ENCODE data around the gene GFY. TPM values are rescaled to one million over a fixed set of nuclear protein-coding genes. Genes with fewer than 3 reads are reported as not detected.

GFY gene
- total and polyA plus RNA-seq, 10 of the 15 experiments (the other 5 are each of a cell fraction or from before 2014, with no cell fraction given) = 0.05 TPM; not detected in 9

DNA sequence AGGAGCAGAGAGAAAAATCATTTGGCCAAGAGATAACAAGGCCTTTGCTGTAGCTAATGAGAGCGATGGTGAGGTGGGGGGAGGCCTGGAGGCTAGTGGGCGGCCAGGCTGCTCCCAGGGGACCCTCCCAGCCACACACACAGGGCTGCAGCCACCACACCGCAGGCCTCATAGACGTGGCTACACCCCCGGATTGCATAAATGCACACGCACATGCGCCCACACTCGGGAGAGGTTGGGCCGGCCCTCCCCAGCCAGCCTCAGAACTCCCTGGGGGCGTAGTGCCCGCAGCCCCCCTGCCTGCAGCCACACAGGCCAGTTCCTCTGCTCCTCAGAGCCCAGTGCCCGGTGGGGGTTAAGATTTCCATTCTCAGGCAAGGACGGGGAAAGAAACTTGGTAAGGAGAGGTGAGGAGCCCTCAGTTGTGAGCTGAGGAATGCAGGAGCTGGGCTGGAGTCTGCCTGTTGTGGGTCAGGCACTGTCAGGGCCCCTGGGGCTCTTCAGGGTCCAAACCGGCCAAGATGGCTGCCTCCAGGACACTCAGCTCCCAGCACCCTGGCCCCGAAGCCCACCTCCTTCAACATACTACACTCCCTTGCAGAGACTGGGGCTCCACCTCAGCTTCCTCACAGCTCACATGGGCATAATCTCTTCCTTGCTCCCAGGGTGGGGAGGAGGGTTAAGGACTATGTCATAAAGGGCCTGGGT lies 9.9 kb upstream of the GFY start (continued):
- TF ChIP-seq MLLT1 (IDR thresholded peaks at IDR 0.05) (peak; percentile 87), ESRRA (IDR thresholded peaks at IDR 0.05; ENCODE audit: low read length) (no peak), KAT2A (conservative IDR thresholded peaks at IDR 0.05; ENCODE audit: control insufficient read depth, low read depth, low read length) (no peak), SMAD5 (IDR thresholded peaks at IDR 0.05; ENCODE audit: low read depth) (no peak), KDM1A (IDR thresholded peaks at IDR 0.05; ENCODE audit: borderline replicate concordance) (no peak), USF1 (IDR thresholded peaks at IDR 0.05; ENCODE audit: borderline replicate concordance, extremely low read length, insufficient read depth, low read depth, low read length) (no peak), POLR2AphosphoS2 (IDR thresholded peaks at IDR 0.05; ENCODE audit: low read depth, low read length) (no peak), ZSCAN29 (IDR thresholded peaks at IDR 0.05) (peak; percentile 74; the same call in 1 of the 2 replicates), EZH2 (IDR thresholded peaks at IDR 0.05; ENCODE audit: borderline replicate concordance, control insufficient read depth, low read depth, low read length) (no peak), E4F1 (IDR thresholded peaks at IDR 0.05; ENCODE audit: borderline replicate concordance, partially characterized antibody) (no peak), NBN (IDR thresholded peaks at IDR 0.05) (peak; percentile 93), HDAC6 (IDR thresholded peaks at IDR 0.05; ENCODE audit: unreplicated experiment) (no peak), SMC3 (IDR thresholded peaks at IDR 0.05; ENCODE audit: borderline replicate concordance, low read length) (no peak), IRF5 (IDR thresholded peaks at IDR 0.05; ENCODE audit: borderline replicate concordance) (peak; percentile 57; the same call in 1 of the 2 replicates), PAX8 (IDR thresholded peaks at IDR 0.05) (no peak)
- TF ChIP-seq, protein P1, sequence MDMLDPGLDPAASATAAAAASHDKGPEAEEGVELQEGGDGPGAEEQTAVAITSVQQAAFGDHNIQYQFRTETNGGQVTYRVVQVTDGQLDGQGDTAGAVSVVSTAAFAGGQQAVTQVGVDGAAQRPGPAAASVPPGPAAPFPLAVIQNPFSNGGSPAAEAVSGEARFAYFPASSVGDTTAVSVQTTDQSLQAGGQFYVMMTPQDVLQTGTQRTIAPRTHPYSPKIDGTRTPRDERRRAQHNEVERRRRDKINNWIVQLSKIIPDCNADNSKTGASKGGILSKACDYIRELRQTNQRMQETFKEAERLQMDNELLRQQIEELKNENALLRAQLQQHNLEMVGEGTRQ (IDR thresholded peaks at IDR 0.05; ENCODE audit: borderline replicate concordance, low read depth, low read length) = no peak
- TF ChIP-seq, protein P2, sequence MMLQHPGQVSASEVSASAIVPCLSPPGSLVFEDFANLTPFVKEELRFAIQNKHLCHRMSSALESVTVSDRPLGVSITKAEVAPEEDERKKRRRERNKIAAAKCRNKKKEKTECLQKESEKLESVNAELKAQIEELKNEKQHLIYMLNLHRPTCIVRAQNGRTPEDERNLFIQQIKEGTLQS (IDR thresholded peaks at IDR 0.05; ENCODE audit: borderline replicate concordance, extremely low read depth, low read depth, low read length) = no peak
- TF ChIP-seq, protein P3, sequence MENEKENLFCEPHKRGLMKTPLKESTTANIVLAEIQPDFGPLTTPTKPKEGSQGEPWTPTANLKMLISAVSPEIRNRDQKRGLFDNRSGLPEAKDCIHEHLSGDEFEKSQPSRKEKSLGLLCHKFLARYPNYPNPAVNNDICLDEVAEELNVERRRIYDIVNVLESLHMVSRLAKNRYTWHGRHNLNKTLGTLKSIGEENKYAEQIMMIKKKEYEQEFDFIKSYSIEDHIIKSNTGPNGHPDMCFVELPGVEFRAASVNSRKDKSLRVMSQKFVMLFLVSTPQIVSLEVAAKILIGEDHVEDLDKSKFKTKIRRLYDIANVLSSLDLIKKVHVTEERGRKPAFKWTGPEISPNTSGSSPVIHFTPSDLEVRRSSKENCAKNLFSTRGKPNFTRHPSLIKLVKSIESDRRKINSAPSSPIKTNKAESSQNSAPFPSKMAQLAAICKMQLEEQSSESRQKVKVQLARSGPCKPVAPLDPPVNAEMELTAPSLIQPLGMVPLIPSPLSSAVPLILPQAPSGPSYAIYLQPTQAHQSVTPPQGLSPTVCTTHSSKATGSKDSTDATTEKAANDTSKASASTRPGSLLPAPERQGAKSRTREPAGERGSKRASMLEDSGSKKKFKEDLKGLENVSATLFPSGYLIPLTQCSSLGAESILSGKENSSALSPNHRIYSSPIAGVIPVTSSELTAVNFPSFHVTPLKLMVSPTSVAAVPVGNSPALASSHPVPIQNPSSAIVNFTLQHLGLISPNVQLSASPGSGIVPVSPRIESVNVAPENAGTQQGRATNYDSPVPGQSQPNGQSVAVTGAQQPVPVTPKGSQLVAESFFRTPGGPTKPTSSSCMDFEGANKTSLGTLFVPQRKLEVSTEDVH (IDR thresholded peaks at IDR 0.05; ENCODE audit: low read depth, partially characterized antibody) = no peak

Data from GM12878 (cell line).